ENCODE data around the gene SECISBP2. TPM values are rescaled to one million over a fixed set of nuclear protein-coding genes. Genes with fewer than 3 reads are reported as not detected.

SECISBP2 gene
- polyA plus RNA-seq, 1 of the 3 experiments (the other 2 are of a cell fraction), result 21.2 TPM

DNA sequence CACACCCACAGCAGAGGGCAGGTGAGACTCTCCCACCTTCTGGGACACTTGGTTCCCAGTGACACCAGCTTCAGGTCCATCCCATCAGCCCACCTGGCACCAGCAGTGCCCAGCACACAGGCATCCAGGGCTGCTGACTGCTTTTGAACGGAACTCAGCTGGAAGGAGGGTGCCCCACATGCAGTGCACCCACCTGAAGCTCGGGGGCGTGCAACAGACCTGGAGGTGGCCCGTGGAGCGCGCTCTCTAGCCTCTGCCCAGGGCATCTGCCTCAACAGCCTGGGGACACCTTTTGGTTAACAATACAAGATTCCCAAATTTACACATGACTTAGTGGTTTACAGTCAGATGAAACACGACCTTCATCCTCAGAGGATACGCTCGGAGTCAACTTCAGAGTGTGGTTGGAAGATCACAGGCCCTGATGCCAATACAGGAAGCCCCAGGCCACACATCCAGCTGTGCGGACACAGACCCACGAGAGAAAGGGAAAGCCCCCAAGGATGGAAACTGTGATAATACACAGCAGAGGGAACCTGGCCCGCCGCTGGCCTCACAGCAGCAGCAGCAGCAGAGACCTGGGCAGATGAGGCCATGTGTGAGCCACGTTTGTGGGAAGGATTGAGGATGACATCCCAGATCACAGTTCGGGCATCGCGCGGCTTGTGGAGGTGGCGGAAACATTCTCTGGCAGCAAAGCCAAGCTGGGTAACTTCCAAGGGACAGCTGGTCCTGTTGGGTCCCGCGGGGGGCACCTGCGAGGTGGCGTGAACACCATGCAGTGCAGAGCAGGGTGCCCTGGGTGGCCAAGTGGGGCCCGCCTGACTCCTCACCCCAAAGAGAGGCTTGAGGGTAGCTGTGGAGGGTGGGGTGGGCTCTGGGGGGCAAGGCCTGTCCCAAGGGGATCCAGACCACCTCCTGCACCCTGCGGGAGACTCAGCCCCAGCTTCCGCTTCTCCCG is 64.0 kb downstream of the SECISBP2 start:
- Histone ChIP-seq H4K20me1 (ENCODE audit: insufficient read depth) (no peaks in the 10 kb centered on the region), H3K4me2 (no peak overlapping the region), H3K9me3 (no peaks in the 10 kb centered on the region), H3K36me3 (replicated peaks in 1 of 2; ENCODE audit: control insufficient read depth in 1 of 2, insufficient read depth in 2 of 2, low read length in 1 of 2) (no peaks in the 10 kb centered on the region), H3K4me3 (ENCODE audit: low read depth in 2 of 2, low read length in 1 of 2) (no peak overlapping the region), H3K4me1 (ENCODE audit: control insufficient read depth in 1 of 2, insufficient read depth in 2 of 2, low read depth in 1 of 2, low read length in 1 of 2) (no peaks in the 10 kb centered on the region; a peak in 1 of 4 replicates), H3K9ac (no peak overlapping the region), H2AFZ (ENCODE audit: low read depth) (no peak overlapping the region), H3K27ac (ENCODE audit: low read depth in 2 of 2, low read length in 1 of 2) (no peak overlapping the region), H3K79me2 (ENCODE audit: insufficient read depth) (no peaks in the 10 kb centered on the region), H3K27me3 (ENCODE audit: insufficient read depth) (no peaks in the 10 kb centered on the region), H3F3A (replicated peaks; ENCODE audit: insufficient read depth) (no peaks in the 10 kb centered on the region), H3K9me2 (no peaks in the 10 kb centered on the region)
- 80% methylated on average over 24 of the region's 27 CpGs for WGBS (ENCODE audit: low lambda C conversion rate)
- CTCF ChIA-PET, result interaction anchor here (0.7 to 1.9 kb wide), 3 partner anchors 10 to 167 kb away, joined by 3 to 6 read pairs (median 4); no protein-coding TSS in a partner anchor
- POLR2A ChIA-PET, result no interaction called here
- TF ChIP-seq JUND (IDR thresholded peaks at IDR 0.05), result no peak
- TF ChIP-seq RAD21 (IDR thresholded peaks at IDR 0.05; ENCODE audit: low read length), result peak; percentile 8; the same call in 1 of the 2 replicates
- no peak for DNase-seq

DNA sequence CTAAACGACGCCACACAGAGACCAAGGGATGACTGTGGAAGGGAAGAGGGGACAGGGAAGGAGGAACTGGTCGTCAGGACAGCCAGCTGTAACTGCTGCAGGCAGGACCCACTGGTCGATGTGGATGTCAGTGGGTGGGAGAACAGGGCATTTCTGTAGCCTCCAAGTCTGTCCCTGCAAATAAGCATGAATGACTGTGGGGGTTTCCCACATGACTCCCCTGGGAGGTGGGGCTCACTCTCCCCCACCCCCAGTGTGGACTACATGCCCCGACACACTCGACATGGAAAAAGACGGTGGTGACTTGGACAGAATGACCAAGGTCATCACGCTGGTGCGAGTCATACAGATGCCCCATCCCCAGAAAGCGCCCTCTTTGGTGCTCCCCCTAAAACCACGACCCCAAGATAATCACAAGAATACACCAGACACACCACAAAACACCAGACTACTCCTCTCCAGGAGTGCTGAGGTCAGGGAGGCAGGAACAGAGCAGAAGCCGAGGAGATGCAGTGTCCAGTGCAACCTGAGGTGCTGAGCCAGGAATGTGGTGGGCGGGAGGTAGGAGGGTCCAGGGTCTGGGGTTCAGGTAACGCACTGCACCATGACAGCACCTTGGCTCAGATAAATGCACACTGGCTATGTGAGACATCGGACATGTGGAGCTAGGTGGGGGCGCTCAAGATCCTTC is 64.9 kb downstream of the SECISBP2 start:
- Histone ChIP-seq H3K27ac (ENCODE audit: low read depth in 2 of 2, low read length in 1 of 2) (no peak overlapping the region), H3K9me3 (no peaks in the 10 kb centered on the region), H3K4me3 (ENCODE audit: low read depth in 2 of 2, low read length in 1 of 2) (no peak overlapping the region), H3K9ac (no peak overlapping the region), H4K20me1 (ENCODE audit: insufficient read depth) (no peaks in the 10 kb centered on the region), H3K4me1 (ENCODE audit: control insufficient read depth in 1 of 2, insufficient read depth in 2 of 2, low read depth in 1 of 2, low read length in 1 of 2) (no peaks in the 10 kb centered on the region; a peak in 1 of 4 replicates), H3K4me2 (no peak overlapping the region), H3K36me3 (replicated peaks in 1 of 2; ENCODE audit: control insufficient read depth in 1 of 2, insufficient read depth in 2 of 2, low read length in 1 of 2) (peaks cover 0 to 3% of the 10 kb centered on the region in 2 experiments), H3K79me2 (ENCODE audit: insufficient read depth) (no peaks in the 10 kb centered on the region), H2AFZ (ENCODE audit: low read depth) (no peak overlapping the region), H3K9me2 (no peaks in the 10 kb centered on the region), H3F3A (replicated peaks; ENCODE audit: insufficient read depth) (no peaks in the 10 kb centered on the region), H3K27me3 (ENCODE audit: insufficient read depth) (no peaks in the 10 kb centered on the region)
- DNase-seq, result no peak
- POLR2A ChIA-PET, result interaction anchor here (0.5 kb wide), 1 partner anchor 1693 kb away, joined by 3 read pairs; no protein-coding TSS in a partner anchor
- TF ChIP-seq CHD2 (IDR thresholded peaks at IDR 0.05; ENCODE audit: low read length, partially characterized antibody) (no peak), TAF1 (IDR thresholded peaks at IDR 0.05; ENCODE audit: borderline replicate concordance, low read depth, low read length) (no peak), YY1 (IDR thresholded peaks at IDR 0.05; ENCODE audit: low read depth) (no peak), MXI1 (IDR thresholded peaks at IDR 0.05; ENCODE audit: low read depth, low read length) (no peak), SMC3 (IDR thresholded peaks at IDR 0.05; ENCODE audit: low read depth, low read length) (no peak), NFIC (IDR thresholded peaks at IDR 0.05; ENCODE audit: borderline replicate concordance) (no peak), POLR2AphosphoS5 (IDR thresholded peaks at IDR 0.05; ENCODE audit: low read depth, low read length) (no peak), PBX3 (IDR thresholded peaks at IDR 0.05) (no peak)
- TF ChIP-seq, protein P1, sequence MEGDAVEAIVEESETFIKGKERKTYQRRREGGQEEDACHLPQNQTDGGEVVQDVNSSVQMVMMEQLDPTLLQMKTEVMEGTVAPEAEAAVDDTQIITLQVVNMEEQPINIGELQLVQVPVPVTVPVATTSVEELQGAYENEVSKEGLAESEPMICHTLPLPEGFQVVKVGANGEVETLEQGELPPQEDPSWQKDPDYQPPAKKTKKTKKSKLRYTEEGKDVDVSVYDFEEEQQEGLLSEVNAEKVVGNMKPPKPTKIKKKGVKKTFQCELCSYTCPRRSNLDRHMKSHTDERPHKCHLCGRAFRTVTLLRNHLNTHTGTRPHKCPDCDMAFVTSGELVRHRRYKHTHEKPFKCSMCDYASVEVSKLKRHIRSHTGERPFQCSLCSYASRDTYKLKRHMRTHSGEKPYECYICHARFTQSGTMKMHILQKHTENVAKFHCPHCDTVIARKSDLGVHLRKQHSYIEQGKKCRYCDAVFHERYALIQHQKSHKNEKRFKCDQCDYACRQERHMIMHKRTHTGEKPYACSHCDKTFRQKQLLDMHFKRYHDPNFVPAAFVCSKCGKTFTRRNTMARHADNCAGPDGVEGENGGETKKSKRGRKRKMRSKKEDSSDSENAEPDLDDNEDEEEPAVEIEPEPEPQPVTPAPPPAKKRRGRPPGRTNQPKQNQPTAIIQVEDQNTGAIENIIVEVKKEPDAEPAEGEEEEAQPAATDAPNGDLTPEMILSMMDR (IDR thresholded peaks at IDR 0.05), result no peak
- TF ChIP-seq, protein P2, sequence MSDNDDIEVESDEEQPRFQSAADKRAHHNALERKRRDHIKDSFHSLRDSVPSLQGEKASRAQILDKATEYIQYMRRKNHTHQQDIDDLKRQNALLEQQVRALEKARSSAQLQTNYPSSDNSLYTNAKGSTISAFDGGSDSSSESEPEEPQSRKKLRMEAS (IDR thresholded peaks at IDR 0.05; ENCODE audit: low read depth), result no peak
- 85% methylated on average over 15 of the region's 16 CpGs for WGBS (ENCODE audit: low lambda C conversion rate)
- CTCF ChIA-PET, result interaction anchor here (0.9 to 1.9 kb wide), 4 partner anchors 8 to 166 kb away, joined by 4 to 6 read pairs (median 4); no protein-coding TSS in a partner anchor
